Kidney (tissue), 14 donors: ENCODE data around the gene PRKAR1B. TPM values are rescaled to one million over a fixed set of nuclear protein-coding genes. Genes with fewer than 3 reads are reported as not detected.

ENCODE experiments used
- DNase-seq, 5 donors: peaks; one replicate each; pipeline ENCODE4 v3.0.0-alpha.2; 2013 to 2020
- FAIRE-seq: peaks from 2 replicates; lab custom pipeline; 2012; peaks lifted over from hg19 to GRCh38; lab: Jason Lieb, UNC
- H3K27ac ChIP-seq, 2 donors: one replicate each; pipeline ENCODE4 v1.7.0; 2013; ENCODE audit warnings: low read depth in 2 of 2, low read length in 2 of 2, inconsistent platforms in 1 of 2
- H3K27me3 ChIP-seq: one replicate; pipeline ENCODE4 v1.7.1; 2013; ENCODE audit warnings: low read length, inconsistent platforms; ENCODE audit not compliant: control insufficient read depth, insufficient read depth
- H3K36me3 ChIP-seq, 3 donors: one replicate each; pipeline versions ENCODE4 v1.7.0 to v1.7.1; 2013; ENCODE audit warnings: low read length in 3 of 3, control low read depth in 1 of 3, inconsistent platforms in 1 of 3; ENCODE audit not compliant: insufficient read depth in 3 of 3, control insufficient read depth in 2 of 3
- H3K4me1 ChIP-seq, 3 donors: one replicate each; pipeline versions ENCODE4 v1.7.0 to v1.7.1; 2013; ENCODE audit warnings: low read length in 3 of 3, inconsistent platforms in 1 of 3, low read depth in 1 of 3; ENCODE audit not compliant: control insufficient read depth in 2 of 3, insufficient read depth in 2 of 3
- H3K4me3 ChIP-seq, 3 donors: one replicate each; pipeline versions ENCODE4 v1.7.0 to v1.8.1; 2013; ENCODE audit warnings: low read length in 3 of 3, control low read depth in 1 of 3, inconsistent platforms in 1 of 3
- H3K9ac ChIP-seq, 3 donors: one replicate each; pipeline versions ENCODE4 v1.7.0 to v1.7.1; 2013; ENCODE audit warnings: low read length in 3 of 3, control low read depth in 1 of 3, inconsistent platforms in 1 of 3
- H3K9me3 ChIP-seq, 3 donors: one replicate each; pipeline versions ENCODE4 v1.7.0 to v1.7.1; 2013; ENCODE audit warnings: low read length in 3 of 3, control low read depth in 1 of 3, inconsistent platforms in 1 of 3; ENCODE audit not compliant: control insufficient read depth in 2 of 3, insufficient read depth in 1 of 3
- CTCF ChIP-seq: IDR thresholded peaks from 3 replicates; pipeline ENCODE4 v1.5.1; 2012; ENCODE audit warnings: mild to moderate bottlenecking, moderate library complexity, borderline replicate concordance; ENCODE audit not compliant: insufficient read depth; ENCODE audit errors: extremely low read depth
- intact Hi-C: fragments of 100-400 bp; cut with DNase I; formaldehyde crosslinking; loops from one replicate; pipeline ENCODE4 v1.11.1; 2022
- polyA plus RNA-seq: library from polyadenylated mRNA; stranded (reverse); fragments of 350-450 nt; fragmentation: Illumina TruSeq; extraction: RNeasy Lipid Tissue Mini Kit (QIAGEN cat#74804); gene quantifications from one replicate; pipeline ENCODE4 v1.2.3, GENCODE V29; 2014; ENCODE audit warnings: low read depth, low replicate concordance; ENCODE audit not compliant: insufficient read depth
- total RNA-seq: library from RNA; stranded (reverse); fragmentation: NEBNext Ultra II Directional; extraction: Animal tissue kit (Norgen Biotek cat#: 25700); gene quantifications from one replicate; pipeline ENCODE4 v1.2.1, GENCODE V29; 2021
- donor health status: control.
- donor health status: control.
- donor health status: control.
- donor health status: control.
- donor health status: control.
- donor health status: DM: yes; HTN: yes; CAD: no.
- donor health status: Normal renal cell carcinoma (clear cell type).

Gene PRKAR1B
- total and polyA plus RNA-seq, 2 donors from 2014 or later = 15.9 to 21.4 TPM

GRCh38 chr7:729140-730000 is 2.3 kb upstream of the PRKAR1B start:
- no peak overlapping the region for H3K4me3 ChIP-seq
- peaks cover 0 to 22% (median 18%) of the 10 kb centered on the region in 3 donors for H3K4me1 ChIP-seq

GRCh38 chr7:728602-729001 is 1.5 kb upstream of the PRKAR1B start:
- FAIRE-seq = no peak
- intact Hi-C loops = no loop called here

More at GRCh38 chr7:729140-730000, 2.3 kb upstream of the PRKAR1B start:
- no peak for TF ChIP-seq CTCF
- Histone ChIP-seq H3K27ac (no peak overlapping the region), H3K9me3 (peaks cover 0 to 6% (median 2%) of the 10 kb centered on the region in 3 donors), H3K36me3 (peaks cover 6 to 13% (median 7%) of the 10 kb centered on the region in 3 donors), H3K9ac (no peak overlapping the region), H3K27me3 (no peaks in the 10 kb centered on the region)
- DNase-seq = peak in 1 of 5 donors; percentile 25
- FAIRE-seq = no peak
- intact Hi-C loops = no loop called here

GRCh38 chr7:727806-728460 is 852 bp upstream of the PRKAR1B start:
- Histone ChIP-seq H3K9me3 (no peaks in the 10 kb centered on the region), H3K36me3 (peaks cover 2 to 8% (median 7%) of the 10 kb centered on the region in 3 donors), H3K9ac (no peak overlapping the region), H3K27me3 (no peaks in the 10 kb centered on the region), H3K27ac (no peak overlapping the region), H3K4me3 (peak overlapping the region in 2 of 3 donors; percentile 3 to 9), H3K4me1 (peaks cover 0 to 22% (median 18%) of the 10 kb centered on the region in 3 donors)
- no peak for TF ChIP-seq CTCF
- DNase-seq (no peak), FAIRE-seq (no peak)
- intact Hi-C loops = no loop called here

More at GRCh38 chr7:728602-729001, 1.5 kb upstream of the PRKAR1B start:
- H3K9me3 ChIP-seq = no peaks in the 10 kb centered on the region
- H3K4me1 ChIP-seq = peaks cover 0 to 22% (median 18%) of the 10 kb centered on the region in 3 donors
- H3K4me3 ChIP-seq = no peak overlapping the region
- TF ChIP-seq CTCF = no peak
- no peak overlapping the region for H3K9ac ChIP-seq
- peaks cover 2 to 8% (median 7%) of the 10 kb centered on the region in 3 donors for H3K36me3 ChIP-seq
- no peak overlapping the region for H3K27ac ChIP-seq
- no peak for DNase-seq
- H3K27me3 ChIP-seq = no peaks in the 10 kb centered on the region
